ENCODE results near the gene GLP1R.
"Not testable (repeated sequence)": the region's sequence is repeated elsewhere in the genome, so short reads cannot be mapped to it uniquely, and the experiment has no call there.

Gene GLP1R

GRCh38 chr6:39090036-39090435, 41.5 kb downstream of the GLP1R start:
- no peak for DNase-seq

DNA sequence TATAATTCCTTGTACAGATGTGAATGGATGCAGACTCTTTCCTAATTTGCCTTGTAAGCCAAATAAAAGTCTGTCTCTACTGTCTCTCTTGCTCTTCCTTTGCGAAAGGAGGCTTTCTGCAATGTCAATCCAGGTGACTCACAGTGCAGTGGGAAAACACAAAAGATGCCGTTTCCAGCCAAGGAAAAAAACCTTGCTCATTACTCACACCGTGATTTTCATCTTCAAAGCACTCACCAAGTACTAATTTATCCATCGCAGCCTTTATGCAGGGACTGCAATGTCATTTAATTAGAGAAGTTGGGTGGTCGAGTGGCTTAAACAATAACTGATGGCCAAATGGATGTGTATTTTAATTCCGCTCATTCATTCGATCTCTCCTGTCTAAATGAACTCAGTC, 42.6 kb downstream of the GLP1R start:
- no peak for DNase-seq

DNA sequence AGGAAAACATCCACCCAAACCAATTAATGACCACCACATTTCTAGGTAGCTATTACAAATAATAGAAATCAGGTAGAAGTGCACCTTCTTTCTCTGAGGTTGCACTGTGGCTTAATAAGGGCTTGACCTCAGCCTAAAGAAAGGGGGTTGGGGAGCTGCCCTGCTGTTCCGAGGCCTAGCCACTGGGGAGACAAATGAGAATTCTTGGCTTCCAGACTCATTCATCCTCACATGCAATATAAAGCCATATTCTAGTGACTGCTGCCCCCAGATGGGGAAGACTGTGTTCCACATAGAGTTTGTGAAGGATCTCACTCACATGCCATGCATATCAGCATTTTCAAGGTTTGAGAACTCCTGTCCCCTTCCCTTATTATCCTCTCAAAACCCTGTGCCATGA, 43.5 kb downstream of the GLP1R start:
- peak; percentile 13 for DNase-seq

DNA sequence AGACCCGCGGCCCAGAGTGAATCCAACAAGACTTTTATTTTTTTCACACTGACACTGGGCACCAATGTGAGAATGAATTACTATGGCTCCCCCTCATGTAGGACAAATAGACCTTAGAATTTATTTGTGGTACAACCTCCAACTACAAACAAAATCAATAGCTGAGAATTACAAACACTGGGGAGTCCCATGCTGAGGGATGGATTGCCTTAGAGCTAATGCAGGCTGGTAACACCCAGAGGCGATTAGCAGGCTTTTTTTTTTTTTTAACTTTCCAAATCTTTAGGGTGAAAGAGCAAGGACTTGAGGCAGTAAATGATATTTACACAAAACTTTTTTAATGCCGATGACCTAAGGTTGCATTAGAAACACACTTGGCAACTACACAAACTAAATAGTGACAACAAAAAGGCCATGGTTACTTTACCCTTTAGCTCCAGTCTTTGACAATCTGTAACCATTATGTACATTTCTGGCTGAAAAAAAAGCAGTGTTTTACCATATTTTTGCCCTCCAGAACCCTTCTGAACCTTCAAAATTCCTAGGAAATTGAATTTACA, 44.6 kb downstream of the GLP1R start:
- no peak for DNase-seq

GRCh38 chr6:39095578-39095977, 47.0 kb downstream of the GLP1R start:
- no peak for DNase-seq

GRCh38 chr6:39100358-39100757, 51.8 kb downstream of the GLP1R start:
- DNase-seq = no peak

GRCh38 chr6:39102071-39102820, 53.7 kb downstream of the GLP1R start:
- no peak for DNase-seq

DNA sequence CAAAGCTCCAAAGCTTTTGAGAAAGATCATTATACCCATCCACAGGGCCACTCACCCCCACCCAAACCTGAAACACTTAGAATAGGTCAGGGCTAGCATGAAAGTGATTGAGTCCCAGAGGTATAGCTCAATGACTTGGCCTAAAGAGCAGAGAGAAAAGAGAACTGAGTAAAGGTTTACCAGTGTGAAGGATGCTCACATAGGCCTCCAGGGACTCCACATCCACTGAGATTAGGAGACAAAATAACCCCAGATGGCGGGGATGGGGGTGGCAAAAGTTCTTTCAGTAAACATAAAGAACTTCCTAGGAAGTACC, 54.2 kb downstream of the GLP1R start:
- DNase-seq = no peak

- DNase-seq = no peak
These were observed 55.9 kb downstream of the GLP1R start for GRCh38 chr6:39104528-39104927.

DNA sequence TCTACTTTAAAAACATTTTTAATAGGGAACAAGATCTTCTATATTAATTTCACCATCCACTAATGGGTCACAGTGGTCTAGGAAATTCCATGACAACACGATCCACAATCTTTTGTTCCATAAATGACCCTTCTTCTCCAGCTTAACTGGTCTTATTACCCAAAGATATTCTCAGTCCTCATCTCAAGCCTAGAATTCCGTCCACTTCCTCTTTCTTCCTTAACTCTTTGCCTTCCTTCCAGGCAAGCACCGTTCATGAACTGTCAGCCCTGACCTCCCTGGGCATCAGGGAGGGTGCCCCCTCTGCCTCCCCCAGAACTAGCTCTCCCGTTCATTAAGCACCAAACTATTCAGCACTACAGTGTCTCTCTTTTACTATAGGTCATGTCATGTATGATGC, 58.5 kb downstream of the GLP1R start:
- no peak for DNase-seq

DNA sequence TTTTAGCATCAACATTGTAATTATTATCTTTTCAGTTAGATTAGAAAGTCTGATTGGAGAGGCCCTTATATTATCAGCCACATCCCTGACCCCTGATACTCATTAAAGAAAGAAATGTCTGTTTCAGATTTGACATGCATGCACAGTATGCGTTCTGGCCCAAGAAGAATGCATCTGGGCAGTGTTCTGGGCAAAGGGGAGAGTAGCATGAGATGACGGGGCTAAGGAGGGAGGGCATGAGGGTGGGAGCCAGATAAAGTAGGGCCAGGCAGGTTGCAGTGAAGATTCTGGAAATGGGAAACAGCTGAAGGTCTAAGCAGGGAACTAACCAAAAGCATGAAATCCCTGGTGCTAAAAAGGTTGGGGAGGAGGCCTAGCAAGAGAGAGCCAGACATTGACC, 59.1 kb downstream of the GLP1R start:
- DNase-seq = no peak

- no peak for DNase-seq
These were observed 59.7 kb downstream of the GLP1R start for GRCh38 chr6:39108041-39108839.

DNA sequence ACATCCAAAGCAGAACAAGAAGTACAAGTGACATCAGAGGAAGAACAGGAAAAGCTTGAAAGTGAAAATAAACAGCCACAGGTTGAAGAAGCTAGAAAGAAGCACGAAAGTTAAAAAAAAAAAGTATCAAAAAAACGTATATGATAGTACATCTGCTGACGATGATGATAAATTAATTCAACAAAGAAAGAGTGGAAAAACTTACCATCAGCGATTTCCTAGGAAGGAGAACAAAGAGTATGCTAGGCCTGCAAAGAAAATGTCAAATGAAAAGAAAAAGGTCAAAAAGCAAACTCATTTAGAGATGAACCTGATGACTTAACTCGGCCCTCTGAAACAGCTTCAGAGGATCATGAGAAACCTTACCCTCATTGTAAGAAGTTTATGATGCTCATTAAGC, 62.7 kb downstream of the GLP1R start:
- DNase-seq = no peak

DNA sequence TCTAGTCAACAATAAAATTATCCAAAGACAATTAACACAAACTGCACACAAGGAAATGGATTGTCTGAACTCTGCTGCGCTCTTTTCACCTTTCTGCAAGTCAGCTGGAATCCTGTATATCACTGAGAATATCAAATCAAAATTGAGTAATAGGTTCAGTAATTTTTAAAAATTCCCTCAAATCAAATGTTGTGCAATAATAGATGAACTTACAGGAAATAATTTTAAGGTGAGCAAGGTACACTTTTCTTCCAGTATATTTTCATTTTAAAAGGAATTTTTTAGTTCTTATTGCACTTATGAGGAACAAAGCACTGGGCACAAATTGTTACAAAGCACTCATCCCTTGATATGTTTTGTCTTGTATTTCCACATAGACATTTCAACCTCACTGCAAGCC, 65.2 kb downstream of the GLP1R start:
- DNase-seq = no peak

GRCh38 chr6:39114388-39114703, 65.8 kb downstream of the GLP1R start:
- no peak for DNase-seq

GRCh38 chr6:39114704-39115599, 66.4 kb downstream of the GLP1R start, which contains the start of gene SAYSD1:
Gene SAYSD1 (minus strand): TSS chr6:39115186. CDS start chr6:39115089, 97 bp downstream.
- DNase-seq = peak; percentile 96

GRCh38 chr6:39118921-39119320, 70.3 kb downstream of the GLP1R start:
- DNase-seq = no peak

- DNase-seq = no peak
These were observed 75.5 kb downstream of the GLP1R start for GRCh38 chr6:39124114-39124513.

- no peak for DNase-seq
These were observed 79.5 kb downstream of the GLP1R start for GRCh38 chr6:39128106-39128505.

- no peak for DNase-seq
These were observed 80.3 kb downstream of the GLP1R start for GRCh38 chr6:39128832-39129231.

DNA sequence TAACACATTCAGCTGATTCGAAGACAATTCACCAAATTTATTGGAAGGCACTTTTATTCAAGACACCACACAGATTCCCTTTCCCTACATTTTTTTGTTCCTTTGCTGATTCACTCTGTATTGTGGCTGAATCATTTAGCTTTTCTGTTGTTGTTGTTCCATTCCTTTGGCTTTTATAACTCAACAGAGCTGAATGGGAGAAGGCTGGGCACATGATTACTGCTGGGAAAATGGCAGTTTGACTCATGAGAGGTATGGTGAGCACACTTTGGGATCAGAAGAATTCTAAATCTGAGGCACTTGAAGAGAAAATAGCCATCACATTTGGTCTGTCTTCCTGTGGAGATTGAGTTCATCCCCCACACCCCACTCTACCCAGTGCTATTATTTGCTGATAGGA, 82.1 kb downstream of the GLP1R start:
- DNase-seq = no peak

DNA sequence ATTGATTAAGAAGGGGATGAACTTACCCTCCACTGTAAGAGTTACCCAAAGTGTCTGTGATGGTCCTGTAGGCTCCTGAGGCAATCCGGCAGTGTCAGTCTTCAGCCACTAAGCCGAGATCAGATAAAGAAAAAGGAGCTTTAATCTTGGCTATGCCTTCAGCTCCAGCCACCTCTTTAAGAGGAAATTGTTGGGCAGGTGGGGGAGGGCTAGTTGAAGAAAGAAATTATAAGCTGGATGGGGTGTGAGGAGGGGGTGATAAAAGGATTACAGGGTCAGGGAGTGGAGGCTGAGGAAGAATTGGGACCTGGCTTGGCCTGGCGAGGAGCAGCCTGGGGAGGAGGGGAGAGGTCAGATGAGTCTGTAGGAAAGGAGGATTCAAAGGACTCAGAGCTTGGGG, 86.2 kb downstream of the GLP1R start:
- not testable (repeated sequence) for DNase-seq

GRCh38 chr6:39136207-39136606, 87.6 kb downstream of the GLP1R start:
- DNase-seq = not testable (repeated sequence)

All from NCI-H2227 treated with DMSO at 0.1 percent for 48 hours (cell line).